Gastrocnemius medialis (tissue), 4 donors: ENCODE data around the gene KCNK4. TPM values are rescaled to one million over a fixed set of nuclear protein-coding genes. Genes with fewer than 3 reads are reported as not detected.
A peak's percentile ranks its signal among the peaks of the same experiment; 100 is the strongest.

Source experiments
- ATAC-seq, 2 donors: fragments of 150-250 bp; one replicate each; pipeline ENCODE4 v1.9.1; 2016
- DNase-seq, 2 donors: peaks; one replicate each; pipeline ENCODE4 v3.0.0-alpha.2; 2019
- H3K27ac ChIP-seq, 4 donors: fragments of 200-600 bp; sonication (generic); 1 replicate in 1 of 4; 2 replicates in 3 of 4; pipeline ENCODE4 v1.5.1; 2016 to 2018; ENCODE audit warnings: mild to moderate bottlenecking in 2 of 4, moderate library complexity in 1 of 4
- H3K27me3 ChIP-seq, 3 donors: fragments of 200-600 bp; sonication (generic) in 2 of 3; 1 replicate in 1 of 3; 2 replicates in 2 of 3; pipeline versions ENCODE4 v1.5.1 to v1.6.0; 2016 to 2019; ENCODE audit warnings: mild to moderate bottlenecking in 1 of 3, moderate library complexity in 1 of 3
- H3K36me3 ChIP-seq, 2 donors: fragments of 200-600 bp; sonication (generic) in 1 of 2; one replicate each; pipeline ENCODE4 v1.5.1; 2017 to 2018
- H3K4me1 ChIP-seq, 2 donors: fragments of 200-600 bp; sonication (generic) in 1 of 2; one replicate each; pipeline ENCODE4 v1.5.1; 2016 to 2017; ENCODE audit warnings: mild to moderate bottlenecking in 2 of 2
- H3K4me3 ChIP-seq, 4 donors: fragments of 200-600 bp; sonication (generic) in 3 of 4; 1 replicate in 1 of 4; 2 replicates in 3 of 4; pipeline ENCODE4 v1.5.1; 2016 to 2019; ENCODE audit warnings: mild to moderate bottlenecking in 2 of 4
- H3K9me3 ChIP-seq, 3 donors: fragments of 200-600 bp; sonication (generic) in 2 of 3; 1 replicate in 1 of 3; 2 replicates in 2 of 3; pipeline ENCODE4 v1.5.1; 2016 to 2019
- CTCF ChIP-seq, 5 experiments: fragments of 450-650 bp in 3 of 5; fragments of 200-600 bp in 2 of 5; sonication (generic) in 2 of 5; IDR thresholded peaks in 4 of 5; conservative IDR thresholded peaks in 1 of 5; 1 replicate in 4 of 5; 2 replicates in 1 of 5; pipeline ENCODE4 v1.5.1; 2016 to 2019; ENCODE audit warnings: antibody characterized with exemption in 5 of 5, mild to moderate bottlenecking in 3 of 5, moderate library complexity in 3 of 5
- POLR2A ChIP-seq, 2 donors: fragments of 450-650 bp; IDR thresholded peaks; one replicate each; pipeline ENCODE4 v1.6.1; 2017; ENCODE audit warnings: antibody characterized with exemption in 2 of 2, mild to moderate bottlenecking in 2 of 2, moderate library complexity in 2 of 2
- in situ Hi-C, 4 donors: fragments of 200-750 bp; cut with MboI; loops; one replicate each; pipeline versions ENCODE4 v1.15.0 to v1.8.0; 2017; ENCODE audit warnings: low sequenced_read_pairs in 4 of 4
- intact Hi-C: fragments of 100-400 bp; cut with DNase I; formaldehyde crosslinking; loops from one replicate; pipeline ENCODE4 v1.15.1; 2023; ENCODE audit warnings: low total_unique reads
- total RNA-seq, 4 donors: library from RNA; depleted of rRNA; stranded (reverse); fragments of >200 nt; gene quantifications; one replicate each; pipeline versions ENCODE4 v1.1.0 to v1.2.3, GENCODE V29; 2016

KCNK4 gene
- total RNA-seq, 4 donors from 2014 or later = not detected

- ATAC-seq (no peak), DNase-seq (no peak)
- intact Hi-C loops (no loop called here), in situ Hi-C loops (no loop called here)
- no peak overlapping the region for H3K27ac ChIP-seq
- no peaks in the 10 kb centered on the region for H3K9me3 ChIP-seq
- peaks cover 0 to 4% of the 10 kb centered on the region in 2 donors for H3K4me1 ChIP-seq
- no peaks in the 10 kb centered on the region for H3K36me3 ChIP-seq
- no peak overlapping the region for H3K4me3 ChIP-seq
- no peaks in the 10 kb centered on the region for H3K27me3 ChIP-seq
- no peak for TF ChIP-seq POLR2A (IDR thresholded peaks at IDR 0.05)
- TF ChIP-seq CTCF (IDR thresholded peaks at IDR 0.05 in 4 of 5, conservative IDR thresholded peaks at IDR 0.05 in 1 of 5) = no peak
Observed at GRCh38 chr11:64338716-64339115, 47.6 kb downstream of the KCNK4 start.

- Histone ChIP-seq H3K27ac (no peak overlapping the region), H3K27me3 (no peaks in the 10 kb centered on the region), H3K4me3 (no peak overlapping the region), H3K9me3 (no peaks in the 10 kb centered on the region), H3K4me1 (peaks cover 0 to 4% of the 10 kb centered on the region in 2 donors), H3K36me3 (no peaks in the 10 kb centered on the region)
- no peak for ATAC-seq
- in situ Hi-C loops (no loop called here), intact Hi-C loops (no loop called here)
- TF ChIP-seq CTCF (IDR thresholded peaks at IDR 0.05 in 4 of 5, conservative IDR thresholded peaks at IDR 0.05 in 1 of 5) (no peak), POLR2A (IDR thresholded peaks at IDR 0.05) (no peak)
- no peak for DNase-seq
Observed at GRCh38 chr11:64339286-64339685, 48.2 kb downstream of the KCNK4 start.

GRCh38 chr11:64339754-64340408 lies 48.8 kb downstream of the KCNK4 start, which contains the start of gene CCDC88B:
Gene CCDC88B (plus strand): TSS chr11:64340204. CDS start chr11:64340267, 63 bp downstream.
- Histone ChIP-seq H3K9me3 (no peaks in the 10 kb centered on the region), H3K36me3 (no peaks in the 10 kb centered on the region), H3K4me3 (peak within 1 kb of the TSS in 1 of 4 donors; percentile 13), H3K27ac (no peak within 1 kb of the TSS), H3K4me1 (peaks cover 0 to 4% of the 10 kb centered on the region in 2 donors), H3K27me3 (no peaks in the 10 kb centered on the region)
- DNase-seq (no peak), ATAC-seq (no peak)
- intact Hi-C loops = loop anchor here (5.0 kb wide), 1 partner anchor 33 kb away; the partner anchor contains the start of gene ESRRA
- TF ChIP-seq POLR2A (IDR thresholded peaks at IDR 0.05) = no peak
- TF ChIP-seq CTCF (IDR thresholded peaks at IDR 0.05 in 4 of 5, conservative IDR thresholded peaks at IDR 0.05 in 1 of 5) = no peak
- in situ Hi-C loops = no loop called here

- intact Hi-C loops = loop anchor here (5.0 kb wide), 1 partner anchor 34 kb away; the partner anchor contains the start of gene ESRRA
- Histone ChIP-seq H3K27me3 (no peaks in the 10 kb centered on the region), H3K4me1 (peaks cover 0 to 4% of the 10 kb centered on the region in 2 donors), H3K27ac (no peak overlapping the region), H3K36me3 (no peaks in the 10 kb centered on the region), H3K4me3 (peak overlapping the region in 1 of 4 donors; percentile 13), H3K9me3 (no peaks in the 10 kb centered on the region)
- TF ChIP-seq CTCF (IDR thresholded peaks at IDR 0.05 in 4 of 5, conservative IDR thresholded peaks at IDR 0.05 in 1 of 5) (no peak), POLR2A (IDR thresholded peaks at IDR 0.05) (no peak)
- no peak for ATAC-seq
- DNase-seq = no peak
- in situ Hi-C loops = no loop called here
Observed at GRCh38 chr11:64340671-64341335, 49.7 kb downstream of the KCNK4 start.
